Thyroid gland (tissue), 4 donors: Measurements from ENCODE around the gene FEM1C. TPM values are rescaled to one million over a fixed set of nuclear protein-coding genes. Genes with fewer than 3 reads are reported as not detected.

Experiments
- DNase-seq, 2 donors: peaks; one replicate each; pipeline ENCODE4 v3.0.0-alpha.2; 2019
- H3K27ac ChIP-seq, 3 donors: fragments of 200-600 bp; sonication (generic); 1 replicate in 2 of 3; 2 replicates in 1 of 3; pipeline ENCODE4 v1.5.1; 2016 to 2019; ENCODE audit warnings: mild to moderate bottlenecking in 1 of 3, moderate library complexity in 1 of 3
- H3K27me3 ChIP-seq: fragments of 200-600 bp; sonication (generic); one replicate; pipeline ENCODE4 v1.5.1; 2019
- H3K36me3 ChIP-seq, 2 donors: fragments of 200-600 bp; sonication (generic); one replicate each; pipeline ENCODE4 v1.5.1; 2016 to 2019
- H3K4me1 ChIP-seq, 2 donors: fragments of 200-600 bp; sonication (generic); one replicate each; pipeline ENCODE4 v1.5.1; 2017 to 2019
- H3K4me3 ChIP-seq, 3 donors: fragments of 200-600 bp; sonication (generic); replicated peaks in 1 of 3; 1 replicate in 2 of 3; 2 replicates in 1 of 3; pipeline ENCODE4 v1.5.1; 2016; ENCODE audit warnings: mild to moderate bottlenecking in 1 of 3
- H3K9me3 ChIP-seq: fragments of 200-600 bp; sonication (generic); one replicate; pipeline ENCODE4 v1.5.1; 2017
- CTCF ChIP-seq, 6 experiments: fragments of 200-600 bp in 3 of 6; fragments of 450-650 bp in 3 of 6; sonication (generic) in 3 of 6; IDR thresholded peaks; one replicate each; pipeline ENCODE4 v1.5.1; 2016 to 2019; ENCODE audit warnings: antibody characterized with exemption in 6 of 6, mild to moderate bottlenecking in 2 of 6, inconsistent platforms in 1 of 6, moderate library complexity in 1 of 6
- POLR2A ChIP-seq, 2 donors: fragments of 450-650 bp; IDR thresholded peaks; one replicate each; pipeline ENCODE4 v1.6.1; 2017; ENCODE audit warnings: antibody characterized with exemption in 2 of 2, mild to moderate bottlenecking in 2 of 2, moderate library complexity in 1 of 2
- WGBS, 2 donors: methylation state at CpG; one replicate each; pipeline ENCODE4 v1.1.5; 2017; 5-methylcytosine and 5-hydroxymethylcytosine counted together
- intact Hi-C: fragments of 100-400 bp; cut with DNase I; formaldehyde crosslinking; loops from one replicate; pipeline ENCODE4 v1.15.1; 2023
- total RNA-seq, 4 donors: library from RNA; depleted of rRNA; stranded (reverse); fragments of >200 nt; gene quantifications; one replicate each; pipeline ENCODE4 v1.2.3, GENCODE V29; 2016

FEM1C gene
- total RNA-seq, 4 donors from 2014 or later, result 10.5 to 19.2 (median 14.2) TPM

GRCh38 chr5:115544043-115544435, 536 bp downstream of the FEM1C start:
- Histone ChIP-seq H3K27me3 (no peaks in the 10 kb centered on the region), H3K36me3 (no peaks in the 10 kb centered on the region), H3K27ac (peak overlapping the region; percentile 95 to 99 (median 96)), H3K9me3 (no peaks in the 10 kb centered on the region), H3K4me3 (peak overlapping the region; percentile 64 to 85 (median 69)), H3K4me1 (peaks cover 27% of the 10 kb centered on the region in 2 donors)
- 1 to 2% methylated on average over 19 to 20 of the region's 20 CpGs for WGBS, 2 donors
- peak; percentile 50 to 54 for DNase-seq
- intact Hi-C loops, result no loop called here
- TF ChIP-seq CTCF (IDR thresholded peaks at IDR 0.05) (no peak), POLR2A (IDR thresholded peaks at IDR 0.05) (no peak)

GRCh38 chr5:115543365-115544042, 1.1 kb downstream of the FEM1C start:
- intact Hi-C loops, result no loop called here
- peak; percentile 10 to 11 for DNase-seq
- no peaks in the 10 kb centered on the region for H3K9me3 ChIP-seq
- peak overlapping the region; percentile 64 to 85 (median 69) for H3K4me3 ChIP-seq
- TF ChIP-seq CTCF (IDR thresholded peaks at IDR 0.05) (no peak), POLR2A (IDR thresholded peaks at IDR 0.05) (peak in 1 of 2 donors; percentile 5)
- 2 to 5% methylated on average over 14 to 15 of the region's 15 CpGs for WGBS, 2 donors
- no peaks in the 10 kb centered on the region for H3K27me3 ChIP-seq
- peaks cover 31 to 32% of the 10 kb centered on the region in 2 donors for H3K4me1 ChIP-seq
- peak overlapping the region; percentile 95 to 99 (median 96) for H3K27ac ChIP-seq
- H3K36me3 ChIP-seq, result no peaks in the 10 kb centered on the region

GRCh38 chr5:115542651-115543364, 1.8 kb downstream of the FEM1C start:
- Histone ChIP-seq H3K4me1 (peaks cover 36 to 38% of the 10 kb centered on the region in 2 donors), H3K4me3 (peak overlapping the region; percentile 14 to 69 (median 27)), H3K27ac (peak overlapping the region in 2 of 3 donors; percentile 95 to 96), H3K27me3 (no peaks in the 10 kb centered on the region), H3K36me3 (no peaks in the 10 kb centered on the region), H3K9me3 (no peaks in the 10 kb centered on the region)
- TF ChIP-seq POLR2A (IDR thresholded peaks at IDR 0.05) (no peak), CTCF (IDR thresholded peaks at IDR 0.05) (no peak)
- 49 to 52% methylated on average over 10 of the region's 10 CpGs for WGBS, 2 donors
- intact Hi-C loops, result no loop called here
- no peak for DNase-seq

- H3K36me3 ChIP-seq, result no peaks in the 10 kb centered on the region
- no peaks in the 10 kb centered on the region for H3K9me3 ChIP-seq
- intact Hi-C loops, result no loop called here
- H3K4me1 ChIP-seq, result peaks cover 41 to 45% of the 10 kb centered on the region in 2 donors
- 13 to 17% methylated on average over 2 of the region's 2 CpGs for WGBS, 2 donors
- DNase-seq, result no peak
- H3K27me3 ChIP-seq, result no peaks in the 10 kb centered on the region
- peak overlapping the region in 2 of 3 donors; percentile 95 to 96 for H3K27ac ChIP-seq
- TF ChIP-seq CTCF (IDR thresholded peaks at IDR 0.05) (no peak), POLR2A (IDR thresholded peaks at IDR 0.05) (no peak)
- H3K4me3 ChIP-seq, result peak overlapping the region in 2 of 3 donors; percentile 27 to 69
Measured at GRCh38 chr5:115542086-115542485, 2.5 kb downstream of the FEM1C start.

- WGBS, 2 donors, result 26% methylated on average over 2 of the region's 2 CpGs
Measured at GRCh38 chr5:115541611-115542010, 3.0 kb downstream of the FEM1C start.

More at GRCh38 chr5:115541611-115542010, 3.0 kb downstream of the FEM1C start:
- Histone ChIP-seq H3K4me1 (peaks cover 41 to 45% of the 10 kb centered on the region in 2 donors), H3K36me3 (no peaks in the 10 kb centered on the region), H3K9me3 (no peaks in the 10 kb centered on the region), H3K27me3 (no peaks in the 10 kb centered on the region), H3K4me3 (peak overlapping the region in 1 of 3 donors; percentile 69), H3K27ac (peak overlapping the region in 1 of 3 donors; percentile 96)
- DNase-seq, result no peak
- TF ChIP-seq POLR2A (IDR thresholded peaks at IDR 0.05) (no peak), CTCF (IDR thresholded peaks at IDR 0.05) (no peak)
- intact Hi-C loops, result no loop called here
